Ectodermal cell (in vitro differentiated cells): ENCODE measurements around the gene KIR2DL1. TPM values are rescaled to one million over a fixed set of nuclear protein-coding genes. Genes with fewer than 3 reads are reported as not detected.
"Not testable (repeated sequence)": the region's sequence is repeated elsewhere in the genome, so short reads cannot be mapped to it uniquely, and the experiment has no call there.

Source experiments
- H3K27ac ChIP-seq: 2 replicates; pipeline ENCODE4 v1.7.0; 2013; ENCODE audit warnings: mild to moderate bottlenecking, low read depth, low read length; ENCODE audit not compliant: insufficient read depth, poor library complexity, severe bottlenecking
- H3K27me3 ChIP-seq: 2 replicates; pipeline ENCODE4 v1.7.0; 2013; ENCODE audit warnings: mild to moderate bottlenecking, low read length; ENCODE audit not compliant: insufficient read depth, control insufficient read depth, poor library complexity, severe bottlenecking
- H3K36me3 ChIP-seq: one replicate; pipeline ENCODE4 v1.7.0; 2013; ENCODE audit warnings: low read length; ENCODE audit not compliant: control insufficient read depth, insufficient read depth
- H3K4me1 ChIP-seq: one replicate; pipeline ENCODE4 v1.7.0; 2013; ENCODE audit warnings: low read length; ENCODE audit not compliant: control insufficient read depth, insufficient read depth
- H3K4me3 ChIP-seq: 2 replicates; pipeline ENCODE4 v1.7.0; 2013; ENCODE audit warnings: low read depth, low read length, control low read depth; ENCODE audit not compliant: insufficient read depth
- H3K9me3 ChIP-seq: 2 replicates; pipeline ENCODE4 v1.7.0; 2013; ENCODE audit warnings: mild to moderate bottlenecking, low read length, moderate library complexity; ENCODE audit not compliant: control insufficient read depth
- WGBS, 2 experiments: methylation state at CpG; one replicate each; pipeline ENCODE4 v1.1.7; 2013; ENCODE audit warnings: missing lambda C conversion rate in 2 of 2; 5-methylcytosine and 5-hydroxymethylcytosine counted together
- polyA plus RNA-seq, 4 experiments: library from polyadenylated mRNA; stranded (reverse); fragments of 50-300 nt; gene quantifications; one replicate each; pipeline ENCODE4 v1.2.3, GENCODE V29; 2013

The KIR2DL1 gene
- not detected for polyA plus RNA-seq (2013, experiment 1 of 4)
- polyA plus RNA-seq (2013, experiment 2 of 4), result not detected
- not detected for polyA plus RNA-seq (2013, experiment 3 of 4)
- polyA plus RNA-seq (2013, experiment 4 of 4), result not detected

- H3K27me3 ChIP-seq, H3K9me3 ChIP-seq, H3K36me3 ChIP-seq, H3K27ac ChIP-seq, H3K4me1 ChIP-seq, H3K4me3 ChIP-seq: not testable (repeated sequence)
- WGBS, 2 experiments, result 85 to 95% methylated on average over 15 of the region's 15 CpGs
These were observed at the start of gene KIR2DL1 for GRCh38 chr19:54769646-54770045. Gene KIR2DL1 (plus strand): TSS chr19:54769793. CDS start chr19:54769851, 58 bp downstream.

- Histone ChIP-seq H3K27me3 (no peaks in the 10 kb centered on the region), H3K4me1 (no peaks in the 10 kb centered on the region), H3K4me3 (no peak within 1 kb of the TSS), H3K36me3 (no peaks in the 10 kb centered on the region), H3K27ac (no peak within 1 kb of the TSS), H3K9me3 (peaks cover 28% of the 10 kb centered on the region)
- 77 to 79% methylated on average over 9 of the region's 9 CpGs for WGBS, 2 experiments
These were observed 45.5 kb upstream of the KIR2DL1 start, which contains the start of gene KIR3DL3 for GRCh38 chr19:54724142-54724541. Gene KIR3DL3 (plus strand): TSS chr19:54724442. CDS start chr19:54724497, 55 bp downstream.

- Histone ChIP-seq H3K36me3 (no peaks in the 10 kb centered on the region), H3K4me3 (no peak overlapping the region), H3K4me1 (no peaks in the 10 kb centered on the region), H3K27ac (no peak overlapping the region), H3K9me3 (peaks cover 26% of the 10 kb centered on the region), H3K27me3 (no peaks in the 10 kb centered on the region)
- WGBS, 2 experiments, result 71 to 77% methylated on average over 3 of the region's 3 CpGs
These were observed 44.9 kb upstream of the KIR2DL1 start for GRCh38 chr19:54724644-54725043.

- Histone ChIP-seq H3K27ac (no peak overlapping the region), H3K36me3 (no peaks in the 10 kb centered on the region), H3K4me3 (no peak overlapping the region), H3K27me3 (no peaks in the 10 kb centered on the region), H3K4me1 (no peaks in the 10 kb centered on the region), H3K9me3 (peaks cover 26% of the 10 kb centered on the region)
- WGBS, 2 experiments, result 70 to 79% methylated on average over 7 of the region's 7 CpGs
These were observed 44.3 kb upstream of the KIR2DL1 start for GRCh38 chr19:54725321-54725720.

- H3K27me3 ChIP-seq, result no peaks in the 10 kb centered on the region
- H3K9me3 ChIP-seq, result peaks cover 18% of the 10 kb centered on the region
- 74 to 76% methylated on average over 10 of the region's 10 CpGs for WGBS, 2 experiments
These were observed 42.0 kb upstream of the KIR2DL1 start for GRCh38 chr19:54727562-54727961.

GRCh38 chr19:54728167-54728566 is 41.4 kb upstream of the KIR2DL1 start:
- H3K27ac ChIP-seq, result no peak overlapping the region
- no peaks in the 10 kb centered on the region for H3K27me3 ChIP-seq
- H3K36me3 ChIP-seq, result no peaks in the 10 kb centered on the region
- H3K4me1 ChIP-seq, result no peaks in the 10 kb centered on the region
- peaks cover 15% of the 10 kb centered on the region for H3K9me3 ChIP-seq
- 43 to 47% methylated on average over 3 of the region's 3 CpGs for WGBS, 2 experiments
- H3K4me3 ChIP-seq, result no peak overlapping the region

More at GRCh38 chr19:54727562-54727961, 42.0 kb upstream of the KIR2DL1 start:
- Histone ChIP-seq H3K36me3 (no peaks in the 10 kb centered on the region), H3K4me3 (no peak overlapping the region), H3K4me1 (no peaks in the 10 kb centered on the region), H3K27ac (no peak overlapping the region)

GRCh38 chr19:54729416-54730188 is 40.0 kb upstream of the KIR2DL1 start:
- no peak overlapping the region for H3K27ac ChIP-seq
- no peaks in the 10 kb centered on the region for H3K4me1 ChIP-seq
- peaks cover 15% of the 10 kb centered on the region for H3K9me3 ChIP-seq
- H3K27me3 ChIP-seq, result no peaks in the 10 kb centered on the region
- 72% methylated on average over 14 of the region's 15 CpGs for WGBS, 2 experiments
- no peak overlapping the region for H3K4me3 ChIP-seq
- no peaks in the 10 kb centered on the region for H3K36me3 ChIP-seq

- Histone ChIP-seq H3K4me1 (no peaks in the 10 kb centered on the region), H3K27me3 (no peaks in the 10 kb centered on the region), H3K4me3 (no peak overlapping the region), H3K9me3 (peaks cover 15% of the 10 kb centered on the region), H3K36me3 (no peaks in the 10 kb centered on the region), H3K27ac (no peak overlapping the region)
- WGBS, 2 experiments, result 59 to 61% methylated on average over 8 of the region's 8 CpGs
These were observed 38.4 kb upstream of the KIR2DL1 start for GRCh38 chr19:54731191-54731590.

GRCh38 chr19:54738306-54738705 is 31.3 kb upstream of the KIR2DL1 start, which contains the start of gene KIR2DL3:
Gene KIR2DL3 (plus strand): TSS chr19:54738513. CDS start chr19:54738546, 33 bp downstream.
- H3K27ac ChIP-seq, H3K36me3 ChIP-seq, H3K27me3 ChIP-seq, H3K4me1 ChIP-seq, H3K9me3 ChIP-seq, H3K4me3 ChIP-seq: not testable (repeated sequence)
- 82 to 85% methylated on average over 16 of the region's 16 CpGs for WGBS, 2 experiments

- H3K4me1 ChIP-seq, result no peaks in the 10 kb centered on the region
- H3K9me3 ChIP-seq, result peaks cover 7% of the 10 kb centered on the region
- no peak overlapping the region for H3K27ac ChIP-seq
- no peak overlapping the region for H3K4me3 ChIP-seq
- H3K27me3 ChIP-seq, result no peaks in the 10 kb centered on the region
- WGBS, 2 experiments, result 80 to 92% methylated on average over 1 of the region's 1 CpG
- H3K36me3 ChIP-seq, result no peaks in the 10 kb centered on the region
These were observed 30.9 kb upstream of the KIR2DL1 start for GRCh38 chr19:54738715-54739114.
